HEK293 (cell line): ENCODE results near the gene CTCF.

ENCODE experiments used
- PRDM1 ChIP-seq: fragments of 450-650 bp; formaldehyde crosslinking; IDR thresholded peaks from 2 replicates; pipeline ENCODE4; 2016; ENCODE audit warnings: missing biosample characterization, missing genetic modification characterization
- TCF7L2 ChIP-seq: IDR thresholded peaks from 2 replicates; pipeline ENCODE4 v1.6.1; 2011; ENCODE audit warnings: low read depth, mild to moderate bottlenecking, inconsistent platforms, low read length, moderate library complexity, borderline replicate concordance
- YY1 ChIP-seq: fragments of 450-650 bp; formaldehyde crosslinking; IDR thresholded peaks from 2 replicates; pipeline ENCODE4 v1.5.1; 2018; ENCODE audit warnings: missing biosample characterization, missing genetic modification characterization
- ZFP37 ChIP-seq: fragments of 450-650 bp; formaldehyde crosslinking; IDR thresholded peaks from 2 replicates; pipeline ENCODE4 v1.5.1; 2016; ENCODE audit warnings: missing biosample characterization, missing genetic modification characterization
- ZNF10 ChIP-seq: fragments of 450-650 bp; formaldehyde crosslinking; IDR thresholded peaks from 2 replicates; pipeline ENCODE4 v1.5.1; 2017; ENCODE audit warnings: missing biosample characterization, missing genetic modification characterization
- ZNF23 ChIP-seq: fragments of 450-650 bp; formaldehyde crosslinking; IDR thresholded peaks from 2 replicates; pipeline ENCODE4 v1.5.1; 2016; ENCODE audit warnings: missing biosample characterization, missing genetic modification characterization, borderline replicate concordance
- ZNF660 ChIP-seq: fragments of 450-650 bp; IDR thresholded peaks from 2 replicates; pipeline ENCODE4 v1.5.1; 2018; ENCODE audit warnings: missing biosample characterization, mild to moderate bottlenecking, missing genetic modification characterization
- TF ChIP-seq, protein P1 (sequence below): sonication (generic); formaldehyde crosslinking; IDR thresholded peaks from 2 replicates; pipeline ENCODE4 v1.8.1; 2022; ENCODE audit warnings: mild to moderate bottlenecking, moderate library complexity, missing genetic modification reagents
- TF ChIP-seq, protein P2 (sequence below): fragments of 450-650 bp; formaldehyde crosslinking; IDR thresholded peaks from 2 replicates; pipeline ENCODE4 v1.5.1; 2016; ENCODE audit warnings: missing biosample characterization, missing genetic modification characterization
- TF ChIP-seq, protein P3 (sequence below): fragments of 450-650 bp; formaldehyde crosslinking; IDR thresholded peaks from 2 replicates; pipeline ENCODE4 v1.5.1; 2016; ENCODE audit warnings: missing biosample characterization, missing genetic modification characterization
- TF ChIP-seq, protein P4 (sequence below): fragments of 450-650 bp; formaldehyde crosslinking; IDR thresholded peaks from 2 replicates; pipeline ENCODE4 v1.5.1; 2016; ENCODE audit warnings: missing biosample characterization, missing genetic modification characterization, low read depth

DNA sequence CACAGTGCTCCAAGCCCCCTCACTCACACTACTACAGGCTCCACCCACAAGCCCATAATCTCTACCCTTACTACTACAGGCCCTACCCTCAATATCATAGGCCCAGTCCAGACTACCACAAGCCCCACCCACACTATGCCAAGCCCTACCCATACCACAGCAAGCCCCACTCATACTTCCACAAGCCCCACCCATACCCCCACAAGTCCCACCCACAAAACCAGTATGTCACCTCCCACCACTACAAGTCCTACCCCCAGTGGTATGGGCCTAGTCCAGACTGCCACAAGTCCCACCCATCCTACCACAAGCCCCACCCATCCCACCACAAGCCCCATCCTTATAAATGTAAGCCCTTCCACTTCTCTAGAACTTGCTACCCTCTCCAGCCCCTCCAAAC is 19.9 kb upstream of the CTCF start:
- no peak for TF ChIP-seq ZFP37
- TF ChIP-seq YY1 (tag by site-specific recombination): no peak
- TF ChIP-seq ZNF660 (tag by site-specific recombination): no peak
- TF ChIP-seq, protein P1, sequence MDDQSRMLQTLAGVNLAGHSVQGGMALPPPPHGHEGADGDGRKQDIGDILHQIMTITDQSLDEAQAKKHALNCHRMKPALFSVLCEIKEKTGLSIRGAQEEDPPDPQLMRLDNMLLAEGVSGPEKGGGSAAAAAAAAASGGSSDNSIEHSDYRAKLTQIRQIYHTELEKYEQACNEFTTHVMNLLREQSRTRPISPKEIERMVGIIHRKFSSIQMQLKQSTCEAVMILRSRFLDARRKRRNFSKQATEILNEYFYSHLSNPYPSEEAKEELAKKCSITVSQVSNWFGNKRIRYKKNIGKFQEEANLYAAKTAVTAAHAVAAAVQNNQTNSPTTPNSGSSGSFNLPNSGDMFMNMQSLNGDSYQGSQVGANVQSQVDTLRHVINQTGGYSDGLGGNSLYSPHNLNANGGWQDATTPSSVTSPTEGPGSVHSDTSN (CRISPR knock-in tag): no peak
- TF ChIP-seq, protein P2, sequence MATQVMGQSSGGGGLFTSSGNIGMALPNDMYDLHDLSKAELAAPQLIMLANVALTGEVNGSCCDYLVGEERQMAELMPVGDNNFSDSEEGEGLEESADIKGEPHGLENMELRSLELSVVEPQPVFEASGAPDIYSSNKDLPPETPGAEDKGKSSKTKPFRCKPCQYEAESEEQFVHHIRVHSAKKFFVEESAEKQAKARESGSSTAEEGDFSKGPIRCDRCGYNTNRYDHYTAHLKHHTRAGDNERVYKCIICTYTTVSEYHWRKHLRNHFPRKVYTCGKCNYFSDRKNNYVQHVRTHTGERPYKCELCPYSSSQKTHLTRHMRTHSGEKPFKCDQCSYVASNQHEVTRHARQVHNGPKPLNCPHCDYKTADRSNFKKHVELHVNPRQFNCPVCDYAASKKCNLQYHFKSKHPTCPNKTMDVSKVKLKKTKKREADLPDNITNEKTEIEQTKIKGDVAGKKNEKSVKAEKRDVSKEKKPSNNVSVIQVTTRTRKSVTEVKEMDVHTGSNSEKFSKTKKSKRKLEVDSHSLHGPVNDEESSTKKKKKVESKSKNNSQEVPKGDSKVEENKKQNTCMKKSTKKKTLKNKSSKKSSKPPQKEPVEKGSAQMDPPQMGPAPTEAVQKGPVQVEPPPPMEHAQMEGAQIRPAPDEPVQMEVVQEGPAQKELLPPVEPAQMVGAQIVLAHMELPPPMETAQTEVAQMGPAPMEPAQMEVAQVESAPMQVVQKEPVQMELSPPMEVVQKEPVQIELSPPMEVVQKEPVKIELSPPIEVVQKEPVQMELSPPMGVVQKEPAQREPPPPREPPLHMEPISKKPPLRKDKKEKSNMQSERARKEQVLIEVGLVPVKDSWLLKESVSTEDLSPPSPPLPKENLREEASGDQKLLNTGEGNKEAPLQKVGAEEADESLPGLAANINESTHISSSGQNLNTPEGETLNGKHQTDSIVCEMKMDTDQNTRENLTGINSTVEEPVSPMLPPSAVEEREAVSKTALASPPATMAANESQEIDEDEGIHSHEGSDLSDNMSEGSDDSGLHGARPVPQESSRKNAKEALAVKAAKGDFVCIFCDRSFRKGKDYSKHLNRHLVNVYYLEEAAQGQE (tag by site-specific recombination): no peak
- TF ChIP-seq, protein P3, sequence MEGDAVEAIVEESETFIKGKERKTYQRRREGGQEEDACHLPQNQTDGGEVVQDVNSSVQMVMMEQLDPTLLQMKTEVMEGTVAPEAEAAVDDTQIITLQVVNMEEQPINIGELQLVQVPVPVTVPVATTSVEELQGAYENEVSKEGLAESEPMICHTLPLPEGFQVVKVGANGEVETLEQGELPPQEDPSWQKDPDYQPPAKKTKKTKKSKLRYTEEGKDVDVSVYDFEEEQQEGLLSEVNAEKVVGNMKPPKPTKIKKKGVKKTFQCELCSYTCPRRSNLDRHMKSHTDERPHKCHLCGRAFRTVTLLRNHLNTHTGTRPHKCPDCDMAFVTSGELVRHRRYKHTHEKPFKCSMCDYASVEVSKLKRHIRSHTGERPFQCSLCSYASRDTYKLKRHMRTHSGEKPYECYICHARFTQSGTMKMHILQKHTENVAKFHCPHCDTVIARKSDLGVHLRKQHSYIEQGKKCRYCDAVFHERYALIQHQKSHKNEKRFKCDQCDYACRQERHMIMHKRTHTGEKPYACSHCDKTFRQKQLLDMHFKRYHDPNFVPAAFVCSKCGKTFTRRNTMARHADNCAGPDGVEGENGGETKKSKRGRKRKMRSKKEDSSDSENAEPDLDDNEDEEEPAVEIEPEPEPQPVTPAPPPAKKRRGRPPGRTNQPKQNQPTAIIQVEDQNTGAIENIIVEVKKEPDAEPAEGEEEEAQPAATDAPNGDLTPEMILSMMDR (tag by site-specific recombination): no peak
- no peak for TF ChIP-seq TCF7L2
- TF ChIP-seq, protein P4, sequence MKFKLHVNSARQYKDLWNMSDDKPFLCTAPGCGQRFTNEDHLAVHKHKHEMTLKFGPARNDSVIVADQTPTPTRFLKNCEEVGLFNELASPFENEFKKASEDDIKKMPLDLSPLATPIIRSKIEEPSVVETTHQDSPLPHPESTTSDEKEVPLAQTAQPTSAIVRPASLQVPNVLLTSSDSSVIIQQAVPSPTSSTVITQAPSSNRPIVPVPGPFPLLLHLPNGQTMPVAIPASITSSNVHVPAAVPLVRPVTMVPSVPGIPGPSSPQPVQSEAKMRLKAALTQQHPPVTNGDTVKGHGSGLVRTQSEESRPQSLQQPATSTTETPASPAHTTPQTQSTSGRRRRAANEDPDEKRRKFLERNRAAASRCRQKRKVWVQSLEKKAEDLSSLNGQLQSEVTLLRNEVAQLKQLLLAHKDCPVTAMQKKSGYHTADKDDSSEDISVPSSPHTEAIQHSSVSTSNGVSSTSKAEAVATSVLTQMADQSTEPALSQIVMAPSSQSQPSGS: no peak
- TF ChIP-seq PRDM1 (tag by site-specific recombination): no peak
- no peak for TF ChIP-seq ZNF10 (tag by site-specific recombination)
- TF ChIP-seq ZNF23 (tag by site-specific recombination): no peak
